NT2/D1 (cell line): ENCODE measurements around the gene CAPG.

ENCODE experiments used
- SUZ12 ChIP-seq: IDR thresholded peaks from 2 replicates; pipeline ENCODE4 v1.6.1; 2011; ENCODE audit not compliant: insufficient read length, insufficient read depth; ENCODE audit errors: extremely low read depth
- YY1 ChIP-seq: IDR thresholded peaks from 2 replicates; pipeline ENCODE4 v1.6.1; 2011; ENCODE audit not compliant: insufficient read length, insufficient read depth
- ZNF274 ChIP-seq: IDR thresholded peaks from 2 replicates; pipeline ENCODE4 v1.6.1; 2011; ENCODE audit warnings: mild to moderate bottlenecking, low read depth, low read length

- TF ChIP-seq YY1: no peak
- TF ChIP-seq SUZ12: no peak
- TF ChIP-seq ZNF274: no peak
Observed at GRCh38 chr2:85449214-85449588, 39.0 kb upstream of the CAPG start.
